Stimulated activated CD4-positive, alpha-beta T cell treated with anti-CD3 and anti-CD28 coated beads, TNF-alpha, amount 100 ng/mL, for 1 hour (primary cell): Measurements from ENCODE around the gene GMPPB.

ENCODE experiments used
- DNase-seq, 3 donors: peaks; one replicate each; pipeline ENCODE4 v3.0.0-alpha.2; 2020; ENCODE audit warnings: low read depth in 3 of 3, low spot score in 1 of 3

GMPPB gene

GRCh38 chr3:49673121-49673714, 50.5 kb downstream of the GMPPB start:
- no peak for DNase-seq

- peak; percentile 18 to 62 (median 49) for DNase-seq
Observed at GRCh38 chr3:49671291-49672288, 52.2 kb downstream of the GMPPB start.

GRCh38 chr3:49670940-49671290, 52.8 kb downstream of the GMPPB start:
- DNase-seq = no peak
